ENCODE data around the gene NCDN.

NCDN gene

GRCh38 chr1:35555212-35555584, 2.4 kb upstream of the NCDN start:
- no peak for DNase-seq (ENCODE audit: low read depth, low spot score)

- no peak for DNase-seq (ENCODE audit: low read depth, low spot score)
Measured at GRCh38 chr1:35555601-35556477, 1.8 kb upstream of the NCDN start.

DNA sequence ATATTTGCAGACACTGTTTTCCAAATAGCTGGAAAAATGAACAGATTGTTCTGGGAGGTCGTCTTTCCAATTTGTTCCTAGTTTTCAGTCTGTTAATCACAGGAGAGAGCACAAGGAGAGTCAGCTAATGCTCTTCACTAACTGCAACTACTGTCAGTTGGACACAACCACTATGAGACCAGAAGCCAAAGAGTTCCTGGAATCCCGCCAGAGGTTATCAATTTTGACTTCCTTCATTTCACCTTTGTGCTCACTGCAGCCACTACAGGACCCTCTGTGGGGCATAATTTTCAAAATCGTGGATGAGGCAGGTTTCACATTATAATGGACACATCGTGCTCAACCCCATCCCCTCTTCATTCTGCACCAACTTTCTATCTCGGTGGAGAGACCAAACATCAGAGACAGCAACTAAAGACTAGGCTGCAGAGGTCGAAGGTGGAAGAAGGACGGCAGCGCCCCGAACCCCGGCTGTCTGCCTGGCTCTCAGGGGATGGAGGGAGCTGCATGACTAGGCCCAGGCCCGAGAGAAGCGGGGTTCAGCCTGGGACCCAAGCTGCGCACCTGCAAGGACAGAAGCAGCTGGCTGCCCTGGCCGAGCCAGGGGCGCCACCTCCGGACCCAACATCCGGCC, 998 bp upstream of the NCDN start:
- no peak for DNase-seq (ENCODE audit: low read depth, low spot score)

- no peak for DNase-seq (ENCODE audit: low read depth, low spot score)
Measured at GRCh38 chr1:35557118-35557610, 435 bp upstream of the NCDN start, which contains the start of gene KIAA0319L. Gene KIAA0319L (minus strand): TSS chr1:35557403. CDS start chr1:35554491, 2,912 bp downstream.

- DNase-seq (ENCODE audit: low read depth, low spot score): no peak
Measured at GRCh38 chr1:35558374-35559316, 1.0 kb downstream of the NCDN start.

- no peak for DNase-seq (ENCODE audit: low read depth, low spot score)
Measured at GRCh38 chr1:35559317-35559944, 1.8 kb downstream of the NCDN start.

DNA sequence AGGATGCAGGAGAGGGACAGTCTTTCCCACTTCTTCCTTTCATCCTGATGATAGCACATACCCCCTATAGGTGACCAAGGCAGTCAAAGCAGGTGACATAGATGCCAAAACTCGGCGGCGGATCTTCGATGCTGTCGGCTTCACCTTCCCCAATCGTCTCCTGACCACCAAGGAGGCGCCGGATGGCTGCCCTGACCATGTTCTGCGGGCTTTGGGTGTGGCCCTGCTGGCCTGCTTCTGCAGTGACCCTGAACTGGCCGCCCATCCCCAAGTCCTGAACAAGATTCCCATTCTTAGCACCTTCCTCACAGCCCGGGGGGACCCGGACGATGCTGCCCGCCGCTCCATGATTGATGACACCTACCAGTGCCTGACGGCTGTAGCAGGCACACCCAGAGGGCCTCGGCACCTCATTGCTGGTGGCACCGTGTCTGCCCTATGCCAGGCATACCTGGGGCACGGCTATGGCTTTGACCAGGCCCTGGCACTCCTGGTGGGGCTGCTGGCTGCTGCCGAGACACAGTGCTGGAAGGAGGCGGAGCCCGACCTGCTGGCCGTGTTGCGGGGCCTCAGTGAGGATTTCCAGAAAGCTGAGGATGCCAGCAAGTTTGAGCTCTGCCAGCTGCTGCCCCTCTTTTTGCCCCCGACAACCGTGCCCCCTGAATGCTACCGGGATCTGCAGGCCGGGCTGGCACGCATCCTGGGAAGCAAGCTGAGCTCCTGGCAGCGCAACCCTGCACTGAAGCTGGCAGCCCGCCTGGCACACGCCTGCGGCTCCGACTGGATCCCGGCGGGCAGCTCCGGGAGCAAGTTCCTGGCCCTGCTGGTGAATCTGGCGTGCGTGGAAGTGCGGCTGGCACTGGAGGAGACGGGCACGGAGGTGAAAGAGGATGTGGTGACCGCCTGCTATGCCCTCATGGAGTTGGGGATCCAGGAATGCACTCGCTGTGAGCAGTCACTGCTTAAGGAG, 2.9 kb downstream of the NCDN start:
- no peak for DNase-seq (ENCODE audit: low read depth, low spot score)

DNA sequence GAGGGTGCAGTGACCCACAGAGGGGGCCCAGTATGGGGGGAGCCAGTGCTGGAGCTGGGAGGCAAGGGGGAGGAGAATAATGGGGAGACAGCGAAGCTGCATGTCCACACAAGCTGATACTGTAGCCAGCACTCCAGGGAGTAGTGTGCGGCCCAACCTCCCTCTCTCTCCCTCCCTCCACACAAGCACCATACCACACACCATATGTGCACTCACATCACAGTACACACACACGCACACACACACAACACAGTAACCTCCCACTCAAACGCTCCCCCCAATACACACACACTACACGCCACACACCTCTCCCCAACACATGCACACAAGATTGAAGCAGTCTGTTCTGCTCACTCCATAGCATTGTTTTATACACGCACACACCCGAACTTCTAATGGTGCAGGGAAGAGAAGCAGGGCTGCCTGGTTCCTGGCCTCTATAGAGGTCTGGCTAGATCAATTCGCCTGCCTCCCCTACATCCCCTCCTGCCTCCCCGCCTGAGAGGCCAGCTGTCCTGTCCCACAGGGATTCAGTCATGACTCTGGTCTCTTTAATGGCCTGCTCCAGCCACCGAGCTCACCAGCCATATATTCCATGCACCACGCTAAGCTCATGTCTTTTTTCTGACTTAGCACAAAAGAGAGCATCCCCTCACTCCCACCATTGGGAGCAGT, 3.8 kb downstream of the NCDN start:
- no peak for DNase-seq (ENCODE audit: low read depth, low spot score)

DNA sequence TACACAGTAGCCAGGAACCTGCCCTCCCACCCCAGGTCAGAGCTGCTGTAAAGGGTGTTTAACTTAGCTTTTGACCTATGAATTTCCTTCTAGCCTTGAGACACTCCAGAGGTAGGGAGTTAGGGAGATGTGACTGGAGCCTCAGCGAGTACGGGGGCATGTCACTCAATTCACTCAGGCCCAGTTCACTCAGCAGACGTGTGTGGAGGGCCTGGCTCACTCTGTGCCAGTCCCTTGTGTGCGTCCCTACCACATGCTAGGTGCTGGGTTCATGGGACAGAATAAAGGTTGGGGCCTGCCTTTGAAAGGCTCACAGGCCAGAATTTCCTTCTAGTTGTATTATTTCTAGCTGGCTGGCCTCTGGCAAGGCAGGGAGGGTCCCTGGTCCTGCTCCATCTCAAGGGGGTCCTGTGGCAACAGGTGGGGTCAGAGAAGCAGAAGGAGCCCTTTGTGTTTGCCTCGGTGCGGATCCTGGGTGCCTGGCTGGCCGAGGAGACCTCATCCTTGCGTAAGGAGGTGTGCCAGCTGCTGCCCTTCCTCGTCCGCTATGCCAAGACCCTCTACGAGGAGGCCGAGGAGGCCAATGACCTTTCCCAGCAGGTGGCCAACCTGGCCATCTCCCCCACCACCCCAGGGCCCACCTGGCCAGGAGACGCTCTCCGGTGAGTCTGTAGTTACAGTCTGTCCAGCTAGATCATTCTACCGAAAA, 4.5 kb downstream of the NCDN start:
- DNase-seq (ENCODE audit: low read depth, low spot score): no peak

GRCh38 chr1:35563166-35563565, 5.6 kb downstream of the NCDN start:
- DNase-seq (ENCODE audit: low read depth, low spot score): no peak

DNA sequence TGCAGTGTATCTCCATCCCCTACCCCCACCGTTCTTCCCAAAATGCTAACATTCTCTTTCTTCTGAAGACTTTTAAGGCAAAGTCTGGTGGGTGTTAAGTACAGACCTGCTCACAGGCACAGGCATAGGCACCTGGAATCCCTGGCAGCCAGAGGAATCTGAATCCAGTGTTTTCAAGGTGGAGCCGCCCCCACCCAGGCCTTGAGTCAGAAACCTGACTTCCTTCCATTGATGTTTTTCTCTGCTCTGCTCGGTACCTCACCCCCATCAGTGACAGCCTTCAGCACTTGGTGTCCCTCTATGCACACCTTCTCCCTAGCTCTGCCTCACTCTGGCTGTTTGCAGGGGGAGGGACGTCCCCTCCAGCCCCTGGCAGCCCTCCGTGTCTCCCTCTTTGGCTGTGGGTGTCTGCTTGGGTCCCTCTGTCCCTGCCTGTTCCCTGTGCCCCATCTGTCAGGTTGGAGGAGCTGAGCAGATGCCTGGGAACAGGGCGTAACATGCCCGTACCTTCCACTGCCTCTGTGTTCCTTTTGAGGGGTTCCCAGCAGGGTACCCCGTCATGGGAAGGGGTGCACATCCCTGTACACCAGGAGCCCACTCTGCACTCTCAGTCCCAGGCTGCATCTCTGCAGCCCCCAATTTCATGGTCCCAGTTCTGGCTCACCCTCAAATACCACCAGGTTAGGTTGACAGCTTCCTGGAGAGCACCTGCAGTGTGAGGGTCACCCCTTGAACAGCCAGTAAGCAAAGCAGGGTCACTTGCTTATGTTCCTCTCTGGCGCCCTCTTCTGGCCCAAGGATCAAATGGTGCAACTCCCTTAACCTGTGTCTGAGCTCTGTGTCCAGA, 6.7 kb downstream of the NCDN start:
- DNase-seq (ENCODE audit: low read depth, low spot score): peak; percentile 63

GRCh38 chr1:35564884-35565741, 7.5 kb downstream of the NCDN start:
- DNase-seq (ENCODE audit: low read depth, low spot score): no peak

DNA sequence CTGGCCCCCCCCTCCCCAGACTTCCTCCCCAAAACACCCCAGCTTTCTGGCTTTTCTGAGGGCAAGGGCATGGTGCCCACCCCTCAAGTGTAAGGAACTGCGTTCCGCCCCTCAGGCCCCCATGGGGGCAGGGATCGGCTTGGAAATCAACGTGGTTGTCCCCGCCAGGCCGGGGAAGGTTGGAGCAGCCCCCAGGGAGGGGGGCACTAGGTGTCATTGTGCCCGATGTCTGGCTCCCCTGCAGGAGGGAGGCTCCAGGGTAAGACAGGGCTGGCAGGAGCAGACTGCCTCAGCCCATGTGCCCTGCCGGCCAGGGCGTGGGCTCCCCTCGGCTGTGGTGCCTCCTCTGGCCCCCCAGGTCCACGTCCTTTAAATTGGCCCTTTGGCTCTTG, 8.1 kb downstream of the NCDN start:
- DNase-seq (ENCODE audit: low read depth, low spot score): no peak

GRCh38 chr1:35567947-35568558, 10.5 kb downstream of the NCDN start:
- no peak for DNase-seq (ENCODE audit: low read depth, low spot score)

DNA sequence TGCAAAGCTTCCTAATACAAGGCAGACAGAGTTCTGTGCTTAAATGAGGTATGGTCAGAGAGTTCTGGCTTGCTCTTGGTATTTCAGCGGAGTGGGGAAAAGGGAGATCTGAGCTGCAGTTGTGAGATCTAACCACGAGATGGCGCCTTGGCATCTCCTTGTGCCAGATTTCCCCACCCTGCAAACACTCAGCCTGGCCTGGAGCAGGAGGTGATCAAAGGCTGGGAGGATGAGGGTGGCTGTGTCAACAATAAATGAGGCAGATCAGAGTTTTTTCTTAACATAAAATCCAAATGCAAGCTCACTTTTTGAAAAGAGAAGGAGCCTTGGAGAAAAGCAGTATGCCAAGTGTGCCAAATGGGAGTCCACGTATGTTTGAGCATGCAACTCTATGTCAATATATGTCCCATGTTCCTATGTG, 11.4 kb downstream of the NCDN start:
- DNase-seq (ENCODE audit: low read depth, low spot score): peak; percentile 28

DNA sequence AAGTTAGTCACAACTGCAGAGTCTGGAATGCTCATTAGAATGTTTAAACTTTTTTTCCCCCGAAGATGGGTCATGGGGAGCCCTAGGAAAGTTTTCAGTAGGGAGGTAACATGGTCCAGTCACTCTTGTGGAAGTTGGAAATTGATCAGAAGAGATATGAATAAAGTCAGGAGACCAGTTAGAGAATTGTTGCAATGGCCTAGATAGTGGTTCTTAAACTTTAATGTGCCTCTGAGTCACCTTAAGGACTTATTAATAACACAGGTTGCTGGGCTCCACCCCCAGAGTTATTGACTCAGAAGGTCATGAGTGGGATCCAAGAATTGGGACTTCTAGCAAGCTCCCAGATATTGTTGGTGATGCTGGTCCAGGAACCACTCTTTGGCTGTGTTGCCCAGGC, 12.3 kb downstream of the NCDN start:
- no peak for DNase-seq (ENCODE audit: low read depth, low spot score)
